Measurements from ENCODE around the gene MAD1L1.
"Not testable (repeated sequence)": the region's sequence is repeated elsewhere in the genome, so short reads cannot be mapped to it uniquely, and the experiment has no call there.

The MAD1L1 gene

GRCh38 chr7:1873857-1874589, 358.7 kb downstream of the MAD1L1 start:
- no peak for DNase-seq

- no peak for DNase-seq
Measured at GRCh38 chr7:1873421-1873820, 359.3 kb downstream of the MAD1L1 start.

GRCh38 chr7:1873070-1873405, 359.7 kb downstream of the MAD1L1 start:
- DNase-seq: no peak

- no peak for DNase-seq
Measured at GRCh38 chr7:1872191-1873069, 360.3 kb downstream of the MAD1L1 start.

- no peak for DNase-seq
Measured at GRCh38 chr7:1869452-1870130, 363.2 kb downstream of the MAD1L1 start.

GRCh38 chr7:1868516-1869165, 364.1 kb downstream of the MAD1L1 start:
- DNase-seq: no peak

GRCh38 chr7:1867370-1868260, 365.1 kb downstream of the MAD1L1 start:
- no peak for DNase-seq

- no peak for DNase-seq
Measured at GRCh38 chr7:1866601-1867000, 366.1 kb downstream of the MAD1L1 start.

GRCh38 chr7:1865571-1866255, 367.0 kb downstream of the MAD1L1 start:
- DNase-seq: no peak

GRCh38 chr7:1865000-1865555, 367.7 kb downstream of the MAD1L1 start:
- no peak for DNase-seq

- peak in 19 of 56 donors; percentile 7 to 66 (median 24) for DNase-seq
Measured at GRCh38 chr7:1864161-1864940, 368.4 kb downstream of the MAD1L1 start.

- DNase-seq: no peak
Measured at GRCh38 chr7:1863091-1863900, 369.4 kb downstream of the MAD1L1 start.

GRCh38 chr7:1862560-1862959, 370.2 kb downstream of the MAD1L1 start:
- no peak for DNase-seq

- DNase-seq: no peak
Measured at GRCh38 chr7:1861799-1862458, 370.8 kb downstream of the MAD1L1 start.

- not testable (repeated sequence) for DNase-seq
Measured at GRCh38 chr7:1860881-1861798, 371.6 kb downstream of the MAD1L1 start.

Data from nucleus accumbens (tissue), 56 donors.